HEK293 (cell line): Measurements from ENCODE around the gene RAB11B.
"Not testable (repeated sequence)": the region's sequence is repeated elsewhere in the genome, so short reads cannot be mapped to it uniquely, and the experiment has no call there.

Source experiments
- CTCF ChIA-PET: fragments of 350-600 bp; formaldehyde crosslinking; extraction: SDS; loops from one replicate; lab custom pipeline; 2021; ENCODE audit warnings: antibody characterized with exemption; lab: Yijun Ruan, JAX
- POLR2A ChIA-PET: fragments of 300-600 bp; formaldehyde crosslinking; extraction: SDS; loops from one replicate; lab custom pipeline; 2020; ENCODE audit warnings: antibody characterized with exemption, inconsistent platforms; lab: Yijun Ruan, JAX
- H3K27ac ChIP-seq: fragments of 200-500 bp; sonication (Bioruptor generic); 2 replicates; pipeline ENCODE4 v1.5.1; 2014; ENCODE audit warnings: low read depth, low read length, control low read depth, inconsistent platforms; ENCODE audit errors: extremely low read depth
- H3K36me3 ChIP-seq, 2 experiments: fragments of 200-500 bp in 1 of 2; sonication (Bioruptor generic) in 1 of 2; 1 replicate in 1 of 2; 2 replicates in 1 of 2; pipeline ENCODE4 v1.5.1; 2014 to 2017; ENCODE audit warnings: inconsistent platforms in 2 of 2, low read length in 2 of 2; ENCODE audit not compliant: control insufficient read depth in 2 of 2, insufficient read depth in 1 of 2
- H3K4me1 ChIP-seq: fragments of 200-500 bp; sonication (Bioruptor generic); 2 replicates; pipeline ENCODE4 v1.5.1; 2014; ENCODE audit warnings: mild to moderate bottlenecking, low read length, inconsistent platforms; ENCODE audit not compliant: control insufficient read depth, insufficient read depth
- H3K4me3 ChIP-seq: 2 replicates; pipeline ENCODE4 v1.5.1; 2011; ENCODE audit warnings: low read depth, mild to moderate bottlenecking, control low read depth, low read length, moderate library complexity
- H3K9me3 ChIP-seq: fragments of 200-500 bp; sonication (Bioruptor generic); 2 replicates; pipeline ENCODE4 v1.5.1; 2014; ENCODE audit warnings: low read depth, low read length, inconsistent platforms; ENCODE audit not compliant: control insufficient read depth, insufficient read depth
- ATF2 ChIP-seq: fragments of 450-650 bp; formaldehyde crosslinking; IDR thresholded peaks from 2 replicates; pipeline ENCODE4 v1.5.1; 2016; ENCODE audit warnings: missing biosample characterization, missing genetic modification characterization, low read depth
- GLIS2 ChIP-seq: fragments of 450-650 bp; formaldehyde crosslinking; IDR thresholded peaks from 2 replicates; pipeline ENCODE4 v1.5.1; 2016; ENCODE audit warnings: missing biosample characterization, missing genetic modification characterization
- KLF9 ChIP-seq: fragments of 450-650 bp; formaldehyde crosslinking; IDR thresholded peaks from 2 replicates; pipeline ENCODE4 v1.5.1; 2016; ENCODE audit warnings: missing biosample characterization, missing genetic modification characterization, low read depth
- OSR2 ChIP-seq: fragments of 450-650 bp; formaldehyde crosslinking; IDR thresholded peaks from 2 replicates; pipeline ENCODE4 v1.5.1; 2016; ENCODE audit warnings: missing biosample characterization, missing genetic modification characterization
- PBX3 ChIP-seq: sonication (generic); formaldehyde crosslinking; IDR thresholded peaks from 2 replicates; pipeline ENCODE4 v1.8.1; 2022; ENCODE audit warnings: mild to moderate bottlenecking, moderate library complexity, missing genetic modification reagents
- SP2 ChIP-seq: fragments of 450-650 bp; formaldehyde crosslinking; IDR thresholded peaks from 2 replicates; pipeline ENCODE4 v1.5.1; 2016; ENCODE audit warnings: missing biosample characterization, missing genetic modification characterization
- ZBTB17 ChIP-seq: fragments of 450-650 bp; formaldehyde crosslinking; IDR thresholded peaks from 2 replicates; pipeline ENCODE4 v1.5.1; 2016; ENCODE audit warnings: missing biosample characterization, missing genetic modification characterization
- ZNF2 ChIP-seq: fragments of 450-650 bp; formaldehyde crosslinking; IDR thresholded peaks from 2 replicates; pipeline ENCODE4 v1.5.1; 2016; ENCODE audit warnings: missing biosample characterization, missing genetic modification characterization
- ZNF366 ChIP-seq: fragments of 450-650 bp; formaldehyde crosslinking; conservative IDR thresholded peaks from 2 replicates; pipeline ENCODE4 v1.5.1; 2016; ENCODE audit warnings: missing biosample characterization, missing genetic modification characterization
- ZNF449 ChIP-seq: fragments of 450-650 bp; formaldehyde crosslinking; IDR thresholded peaks from 2 replicates; pipeline ENCODE4 v1.5.1; 2017; ENCODE audit warnings: missing biosample characterization, mild to moderate bottlenecking, missing genetic modification characterization, moderate library complexity
- ZNF48 ChIP-seq: fragments of 450-650 bp; formaldehyde crosslinking; IDR thresholded peaks from 2 replicates; pipeline ENCODE4 v1.5.1; 2016; ENCODE audit warnings: missing biosample characterization, missing genetic modification characterization
- ZNF530 ChIP-seq: fragments of 450-650 bp; formaldehyde crosslinking; IDR thresholded peaks from 2 replicates; pipeline ENCODE4 v1.5.1; 2016; ENCODE audit warnings: low read depth, missing biosample characterization, missing genetic modification characterization
- ZNF623 ChIP-seq: fragments of 450-650 bp; formaldehyde crosslinking; IDR thresholded peaks from 2 replicates; pipeline ENCODE4 v1.5.1; 2016; ENCODE audit warnings: missing biosample characterization, missing genetic modification characterization
- ZNF629 ChIP-seq: fragments of 450-650 bp; formaldehyde crosslinking; IDR thresholded peaks from 2 replicates; pipeline ENCODE4 v1.5.1; 2017; ENCODE audit warnings: missing biosample characterization, missing genetic modification characterization
- ZNF664 ChIP-seq: fragments of 450-650 bp; formaldehyde crosslinking; IDR thresholded peaks from 2 replicates; pipeline ENCODE4 v1.5.1; 2016; ENCODE audit warnings: missing biosample characterization, missing genetic modification characterization
- ZNF777 ChIP-seq: fragments of 450-650 bp; formaldehyde crosslinking; IDR thresholded peaks from 2 replicates; pipeline ENCODE4 v1.5.1; 2017; ENCODE audit warnings: missing biosample characterization, missing genetic modification characterization, borderline replicate concordance
- ZNF843 ChIP-seq: fragments of 450-650 bp; formaldehyde crosslinking; IDR thresholded peaks from 2 replicates; pipeline ENCODE4 v1.5.1; 2016; ENCODE audit warnings: missing biosample characterization, missing genetic modification characterization

Gene RAB11B

GRCh38 chr19:8342684-8343482 is 47.3 kb upstream of the RAB11B start, which contains the start of gene KANK3 (continued):
- TF ChIP-seq PBX3 (peak; percentile 95), ZNF449 (tag by site-specific recombination) (peak; percentile 59; the same call in 1 of the 2 replicates), KLF9 (peak; percentile 36; the same call in 1 of the 2 replicates), ZNF530 (tag by site-specific recombination) (no peak), GLIS2 (tag by site-specific recombination) (0 out of 2 replicates have a peak, but pooled peaks have one; percentile 33), ZNF777 (tag by site-specific recombination) (peak; percentile 91; the same call in 1 of the 2 replicates), SP2 (tag by site-specific recombination) (peak; percentile 96)

- no peaks in the 10 kb centered on the region for H3K9me3 ChIP-seq
- CTCF ChIA-PET, result interaction anchor here (0.6 to 1.8 kb wide), 4 partner anchors 10 to 207 kb away, joined by 3 to 11 read pairs (median 4); no protein-coding TSS in a partner anchor
- H3K4me3 ChIP-seq, result no peak overlapping the region
- H3K4me1 ChIP-seq, result no peaks in the 10 kb centered on the region
- TF ChIP-seq ZNF2 (tag by site-specific recombination) (no peak), ZNF843 (tag by site-specific recombination) (no peak), ZNF48 (tag by site-specific recombination) (no peak), ZNF623 (tag by site-specific recombination) (peak; percentile 92)
- no peaks in the 10 kb centered on the region for H3K36me3 ChIP-seq
- H3K27ac ChIP-seq, result no peak overlapping the region
- POLR2A ChIA-PET, result interaction anchor here (1.2 kb wide), 1 partner anchor 70 kb away, joined by 3 read pairs; the partner anchor contains the start of gene MARCHF2
Measured at GRCh38 chr19:8343483-8343844, 46.7 kb upstream of the RAB11B start.

GRCh38 chr19:8349629-8350372 is 40.4 kb upstream of the RAB11B start:
- not testable (repeated sequence) for H3K27ac ChIP-seq, H3K9me3 ChIP-seq, H3K4me3 ChIP-seq, H3K36me3 ChIP-seq, H3K4me1 ChIP-seq
- ChIA-PET CTCF (interaction anchor here (0.8 kb wide), 1 partner anchor 80 kb away, joined by 3 read pairs; no protein-coding TSS in a partner anchor), POLR2A (interaction anchor here (0.7 to 1.7 kb wide), 2 partner anchors 160 to 164 kb away, joined by 4 read pairs; partner anchors contain the start of gene ZNF414)
- TF ChIP-seq ZBTB17 (tag by site-specific recombination), result peak; percentile 63
- TF ChIP-seq ATF2 (tag by site-specific recombination), result peak; percentile 90
- peak; percentile 97 for TF ChIP-seq ZNF366 (tag by site-specific recombination)
- TF ChIP-seq ZNF629 (tag by site-specific recombination), result peak; percentile 50; the same call in 1 of the 2 replicates
- TF ChIP-seq OSR2 (tag by site-specific recombination), result peak; percentile 41; the same call in 1 of the 2 replicates
- peak; percentile 89 for TF ChIP-seq ZNF664 (tag by site-specific recombination)
